ENCODE data around the gene E2F6.

Gene E2F6

DNA sequence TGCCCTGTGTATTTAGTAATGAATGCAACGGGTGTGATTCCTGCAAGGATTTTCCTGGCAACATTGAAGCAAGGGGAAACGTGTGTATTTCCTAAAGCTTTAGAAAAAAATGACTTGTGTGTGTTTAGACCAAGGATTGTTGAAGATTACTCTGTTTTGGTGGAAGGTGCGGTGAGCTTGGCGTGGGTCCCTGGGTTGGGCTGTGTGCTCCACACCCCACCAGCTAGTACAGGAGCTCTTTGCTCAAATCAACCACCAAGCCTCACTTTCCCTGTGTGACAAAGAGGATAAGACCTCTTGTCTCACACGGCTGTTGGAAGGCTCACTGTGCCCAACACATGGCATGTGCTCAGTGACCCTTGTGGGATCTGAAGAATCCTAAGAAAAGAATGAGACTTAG lies 46.5 kb upstream of the E2F6 start:
- TF ChIP-seq, protein P1, sequence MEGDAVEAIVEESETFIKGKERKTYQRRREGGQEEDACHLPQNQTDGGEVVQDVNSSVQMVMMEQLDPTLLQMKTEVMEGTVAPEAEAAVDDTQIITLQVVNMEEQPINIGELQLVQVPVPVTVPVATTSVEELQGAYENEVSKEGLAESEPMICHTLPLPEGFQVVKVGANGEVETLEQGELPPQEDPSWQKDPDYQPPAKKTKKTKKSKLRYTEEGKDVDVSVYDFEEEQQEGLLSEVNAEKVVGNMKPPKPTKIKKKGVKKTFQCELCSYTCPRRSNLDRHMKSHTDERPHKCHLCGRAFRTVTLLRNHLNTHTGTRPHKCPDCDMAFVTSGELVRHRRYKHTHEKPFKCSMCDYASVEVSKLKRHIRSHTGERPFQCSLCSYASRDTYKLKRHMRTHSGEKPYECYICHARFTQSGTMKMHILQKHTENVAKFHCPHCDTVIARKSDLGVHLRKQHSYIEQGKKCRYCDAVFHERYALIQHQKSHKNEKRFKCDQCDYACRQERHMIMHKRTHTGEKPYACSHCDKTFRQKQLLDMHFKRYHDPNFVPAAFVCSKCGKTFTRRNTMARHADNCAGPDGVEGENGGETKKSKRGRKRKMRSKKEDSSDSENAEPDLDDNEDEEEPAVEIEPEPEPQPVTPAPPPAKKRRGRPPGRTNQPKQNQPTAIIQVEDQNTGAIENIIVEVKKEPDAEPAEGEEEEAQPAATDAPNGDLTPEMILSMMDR (IDR thresholded peaks at IDR 0.05; ENCODE audit: insufficient read depth, low read length, poor library complexity, severe bottlenecking): no peak
- no peaks in the 10 kb centered on the region for H3K36me3 ChIP-seq (ENCODE audit: control insufficient read depth, insufficient read depth, low read length)
- no peaks in the 10 kb centered on the region; the same call in 1 of the 2 replicates for H3K27me3 ChIP-seq (replicated peaks; ENCODE audit: control insufficient read depth, insufficient read depth, low read length)
- DNase-seq (ENCODE audit: extremely low read depth, insufficient read length): no peak
- no peak overlapping the region for H3K4me3 ChIP-seq (replicated peaks; ENCODE audit: low read depth, low read length)

GRCh38 chr2:11509657-11510360 lies 43.8 kb upstream of the E2F6 start:
- DNase-seq (ENCODE audit: extremely low read depth, insufficient read length): no peak
- Histone ChIP-seq H3K4me3 (replicated peaks; ENCODE audit: low read depth, low read length) (no peak overlapping the region), H3K27me3 (replicated peaks; ENCODE audit: control insufficient read depth, insufficient read depth, low read length) (no peaks in the 10 kb centered on the region), H3K36me3 (ENCODE audit: control insufficient read depth, insufficient read depth, low read length) (no peaks in the 10 kb centered on the region)
- TF ChIP-seq, protein P1 (IDR thresholded peaks at IDR 0.05; ENCODE audit: insufficient read depth, low read length, poor library complexity, severe bottlenecking): no peak

- TF ChIP-seq, protein P1 (IDR thresholded peaks at IDR 0.05; ENCODE audit: insufficient read depth, low read length, poor library complexity, severe bottlenecking): no peak
- no peaks in the 10 kb centered on the region for H3K27me3 ChIP-seq (replicated peaks; ENCODE audit: control insufficient read depth, insufficient read depth, low read length)
- H3K36me3 ChIP-seq (ENCODE audit: control insufficient read depth, insufficient read depth, low read length): no peaks in the 10 kb centered on the region
- no peak overlapping the region for H3K4me3 ChIP-seq (replicated peaks; ENCODE audit: low read depth, low read length)
- no peak for DNase-seq (ENCODE audit: extremely low read depth, insufficient read length)
Observed at GRCh38 chr2:11508279-11508678, 42.3 kb upstream of the E2F6 start.

DNA sequence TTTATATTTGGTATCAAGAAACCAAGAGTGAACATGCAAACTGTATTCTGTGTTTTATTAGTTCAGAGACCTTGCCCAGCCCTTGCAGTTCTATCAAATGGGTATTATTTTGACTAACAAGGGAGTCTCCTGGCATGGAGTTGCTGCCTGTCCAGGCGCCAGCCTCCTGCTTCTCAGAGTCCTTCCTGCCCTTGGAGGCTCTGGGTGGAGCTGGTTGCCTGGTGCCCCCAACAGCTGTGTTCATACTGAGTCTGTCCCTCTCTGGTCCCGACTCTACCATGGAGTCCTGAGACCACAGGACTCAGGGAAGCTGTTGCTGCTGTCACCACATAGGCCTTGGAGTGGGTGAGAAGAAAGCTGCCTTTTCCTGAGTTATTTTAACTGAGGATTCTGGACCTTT lies 41.6 kb upstream of the E2F6 start:
- TF ChIP-seq, protein P1 (IDR thresholded peaks at IDR 0.05; ENCODE audit: insufficient read depth, low read length, poor library complexity, severe bottlenecking): no peak
- no peak for DNase-seq (ENCODE audit: extremely low read depth, insufficient read length)
- Histone ChIP-seq H3K27me3 (replicated peaks; ENCODE audit: control insufficient read depth, insufficient read depth, low read length) (no peaks in the 10 kb centered on the region), H3K4me3 (replicated peaks; ENCODE audit: low read depth, low read length) (no peak overlapping the region), H3K36me3 (ENCODE audit: control insufficient read depth, insufficient read depth, low read length) (no peaks in the 10 kb centered on the region)

DNA sequence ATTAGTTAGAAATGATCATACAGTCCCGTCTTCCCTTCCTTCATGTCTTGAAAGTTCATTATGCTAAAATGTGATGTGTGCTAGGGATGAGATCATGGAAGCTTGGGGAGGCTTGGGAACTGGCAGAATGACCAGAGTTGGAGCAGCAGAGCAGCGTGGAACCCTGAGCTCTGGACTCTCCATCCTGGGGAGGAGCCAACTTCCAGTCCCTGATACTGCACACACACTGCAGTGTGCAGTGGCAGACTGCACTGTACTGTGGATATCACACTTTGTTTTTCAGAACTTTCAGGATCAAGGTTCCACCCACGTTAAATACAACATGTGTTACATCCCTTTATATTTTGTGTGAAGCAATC lies 40.6 kb upstream of the E2F6 start:
- Histone ChIP-seq H3K4me3 (replicated peaks; ENCODE audit: low read depth, low read length) (no peak overlapping the region), H3K36me3 (ENCODE audit: control insufficient read depth, insufficient read depth, low read length) (no peaks in the 10 kb centered on the region), H3K27me3 (replicated peaks; ENCODE audit: control insufficient read depth, insufficient read depth, low read length) (no peaks in the 10 kb centered on the region)
- TF ChIP-seq, protein P1 (IDR thresholded peaks at IDR 0.05; ENCODE audit: insufficient read depth, low read length, poor library complexity, severe bottlenecking): no peak
- no peak for DNase-seq (ENCODE audit: extremely low read depth, insufficient read length)

All from GM06990 (cell line).